ENCODE results near the gene CHST13. TPM values are rescaled to one million over a fixed set of nuclear protein-coding genes. Genes with fewer than 3 reads are reported as not detected.

CHST13 gene
- total RNA-seq, 1 experiment from 2014 or later: not detected

GRCh38 chr3:126551839-126552687, 28.1 kb downstream of the CHST13 start:
- Histone ChIP-seq H3K36me3 (no peaks in the 10 kb centered on the region), H3K9me3 (no peaks in the 10 kb centered on the region), H3K27me3 (no peaks in the 10 kb centered on the region), H3K4me3 (no peak overlapping the region)
- DNase-seq: no peak

GRCh38 chr3:126552688-126553283, 28.8 kb downstream of the CHST13 start:
- Histone ChIP-seq H3K36me3 (no peaks in the 10 kb centered on the region), H3K27me3 (no peaks in the 10 kb centered on the region), H3K4me3 (no peak overlapping the region), H3K9me3 (no peaks in the 10 kb centered on the region)
- DNase-seq: peak; percentile 31

GRCh38 chr3:126553284-126554084, 29.5 kb downstream of the CHST13 start:
- H3K4me3 ChIP-seq: no peak overlapping the region
- DNase-seq: no peak
- no peaks in the 10 kb centered on the region for H3K36me3 ChIP-seq
- no peaks in the 10 kb centered on the region for H3K27me3 ChIP-seq
- no peaks in the 10 kb centered on the region for H3K9me3 ChIP-seq

- Histone ChIP-seq H3K9me3 (no peaks in the 10 kb centered on the region), H3K4me3 (no peak overlapping the region), H3K36me3 (no peaks in the 10 kb centered on the region), H3K27me3 (no peaks in the 10 kb centered on the region)
- DNase-seq: no peak
These were observed 30.9 kb downstream of the CHST13 start for GRCh38 chr3:126554560-126555525.

GRCh38 chr3:126555795-126556636, 32.1 kb downstream of the CHST13 start:
- Histone ChIP-seq H3K9me3 (no peaks in the 10 kb centered on the region), H3K4me3 (no peak overlapping the region), H3K27me3 (no peaks in the 10 kb centered on the region), H3K36me3 (no peaks in the 10 kb centered on the region)
- no peak for DNase-seq

GRCh38 chr3:126556637-126557414, 32.9 kb downstream of the CHST13 start:
- H3K4me3 ChIP-seq: no peak overlapping the region
- peaks cover 3% of the 10 kb centered on the region for H3K9me3 ChIP-seq
- no peak for DNase-seq
- no peaks in the 10 kb centered on the region for H3K36me3 ChIP-seq
- H3K27me3 ChIP-seq: peaks cover 2% of the 10 kb centered on the region; the same call in 1 of the 2 replicates

- no peak for DNase-seq
- H3K27me3 ChIP-seq: peaks cover 5% of the 10 kb centered on the region
These were observed 33.4 kb downstream of the CHST13 start for GRCh38 chr3:126557415-126557745.

GRCh38 chr3:126557761-126558160, 33.8 kb downstream of the CHST13 start:
- no peaks in the 10 kb centered on the region for H3K36me3 ChIP-seq
- H3K9me3 ChIP-seq: peaks cover 12% of the 10 kb centered on the region
- no peak overlapping the region for H3K4me3 ChIP-seq
- peaks cover 7% of the 10 kb centered on the region for H3K27me3 ChIP-seq
- DNase-seq: peak; percentile 38

More at GRCh38 chr3:126557415-126557745, 33.4 kb downstream of the CHST13 start:
- Histone ChIP-seq H3K9me3 (peaks cover 8% of the 10 kb centered on the region), H3K36me3 (no peaks in the 10 kb centered on the region), H3K4me3 (no peak overlapping the region)

GRCh38 chr3:126558336-126559071, 34.5 kb downstream of the CHST13 start, which contains the start of gene C3orf22:
C3orf22 (minus strand) TSS chr3:126558932; CDS start chr3:126553390, 5,542 bp downstream.
- H3K27me3 ChIP-seq: peaks cover 7% of the 10 kb centered on the region
- H3K36me3 ChIP-seq: no peaks in the 10 kb centered on the region
- peaks cover 15% of the 10 kb centered on the region for H3K9me3 ChIP-seq
- H3K4me3 ChIP-seq: no peak within 1 kb of the TSS
- DNase-seq: no peak

GRCh38 chr3:126562737-126563276, 38.9 kb downstream of the CHST13 start:
- Histone ChIP-seq H3K9me3 (peaks cover 15% of the 10 kb centered on the region), H3K4me3 (no peak overlapping the region), H3K36me3 (no peaks in the 10 kb centered on the region), H3K27me3 (peaks cover 7% of the 10 kb centered on the region)
- DNase-seq: no peak

- peaks cover 2% of the 10 kb centered on the region for H3K9me3 ChIP-seq
- no peak for DNase-seq
- no peaks in the 10 kb centered on the region for H3K36me3 ChIP-seq
- H3K4me3 ChIP-seq: no peak overlapping the region
- H3K27me3 ChIP-seq: no peaks in the 10 kb centered on the region; the same call in 1 of the 2 replicates
These were observed 43.9 kb downstream of the CHST13 start for GRCh38 chr3:126567696-126568438.

- DNase-seq: no peak
- no peaks in the 10 kb centered on the region; the same call in 1 of the 2 replicates for H3K27me3 ChIP-seq
- no peak overlapping the region for H3K4me3 ChIP-seq
- no peaks in the 10 kb centered on the region for H3K36me3 ChIP-seq
- H3K9me3 ChIP-seq: no peaks in the 10 kb centered on the region
These were observed 44.9 kb downstream of the CHST13 start for GRCh38 chr3:126568776-126569342.

GRCh38 chr3:126569390-126569975, 45.5 kb downstream of the CHST13 start:
- Histone ChIP-seq H3K4me3 (no peak overlapping the region), H3K9me3 (no peaks in the 10 kb centered on the region), H3K27me3 (no peaks in the 10 kb centered on the region; the same call in 1 of the 2 replicates), H3K36me3 (no peaks in the 10 kb centered on the region)
- no peak for DNase-seq
